AG09319 (cell line): Measurements from ENCODE around the gene GAD1.

Source experiments
- DNase-seq: peaks from one replicate; pipeline ENCODE4 v3.0.0-alpha.2; 2010; ENCODE audit warnings: low read depth; ENCODE audit errors: extremely low read depth
- CTCF ChIP-seq: IDR thresholded peaks from 2 replicates; pipeline ENCODE4 v1.5.1; 2011; ENCODE audit warnings: low read depth, mild to moderate bottlenecking, inconsistent platforms, low read length, moderate library complexity

Gene GAD1

DNA sequence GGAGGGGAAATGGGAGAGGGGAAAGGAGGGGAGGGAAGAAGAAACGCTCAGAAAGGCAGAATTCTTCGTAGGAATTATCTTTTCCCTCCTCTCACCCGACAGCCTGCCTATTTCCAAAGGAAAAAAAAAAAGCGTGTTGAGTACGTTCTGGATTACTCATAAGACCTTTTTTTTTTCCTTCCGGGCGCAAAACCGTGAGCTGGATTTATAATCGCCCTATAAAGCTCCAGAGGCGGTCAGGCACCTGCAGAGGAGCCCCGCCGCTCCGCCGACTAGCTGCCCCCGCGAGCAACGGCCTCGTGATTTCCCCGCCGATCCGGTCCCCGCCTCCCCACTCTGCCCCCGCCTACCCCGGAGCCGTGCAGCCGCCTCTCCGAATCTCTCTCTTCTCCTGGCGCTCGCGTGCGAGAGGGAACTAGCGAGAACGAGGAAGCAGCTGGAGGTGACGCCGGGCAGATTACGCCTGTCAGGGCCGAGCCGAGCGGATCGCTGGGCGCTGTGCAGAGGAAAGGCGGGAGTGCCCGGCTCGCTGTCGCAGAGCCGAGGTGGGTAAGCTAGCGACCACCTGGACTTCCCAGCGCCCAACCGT, at the start of gene GAD1:
GAD1 (plus strand) TSS at position 384 of the 589 bp plus-strand sequence. CDS start 1,705 bp downstream, outside the sequence.
- TF ChIP-seq CTCF = no peak
- DNase-seq = peak; percentile 15

- no peak for DNase-seq
- TF ChIP-seq CTCF = peak; percentile 31
These were observed 46.6 kb upstream of the GAD1 start, which contains the start of gene ERICH2 for GRCh38 chr2:170770008-170770605. TSS of gene ERICH2 (plus strand) at chr2:170770378. CDS start at chr2:170770682, 304 bp downstream.

GRCh38 chr2:170770606-170771420, 45.9 kb upstream of the GAD1 start:
- no peak; the same call in 1 of the 2 replicates for TF ChIP-seq CTCF
- DNase-seq = no peak

GRCh38 chr2:170771421-170771937, 45.2 kb upstream of the GAD1 start:
- DNase-seq = no peak
- no peak for TF ChIP-seq CTCF

DNA sequence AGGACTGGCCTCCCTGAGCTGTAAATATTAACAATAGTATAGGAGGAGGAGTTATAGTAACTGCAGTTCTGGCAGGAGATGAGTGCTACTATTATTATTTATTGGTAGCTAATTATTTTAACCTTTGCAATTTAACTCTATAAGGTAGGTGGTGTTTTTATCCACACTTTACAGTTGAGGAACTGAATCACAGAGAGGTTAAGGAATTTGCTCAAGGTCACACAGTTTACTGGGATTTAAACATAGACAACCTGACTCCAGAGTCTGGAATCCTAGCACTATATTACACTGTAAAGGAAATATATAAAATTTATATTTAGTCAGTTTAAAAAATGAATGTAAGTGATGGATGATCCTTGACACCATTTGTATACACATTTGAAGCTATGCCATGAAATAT, 44.4 kb upstream of the GAD1 start:
- TF ChIP-seq CTCF = no peak
- no peak for DNase-seq

DNA sequence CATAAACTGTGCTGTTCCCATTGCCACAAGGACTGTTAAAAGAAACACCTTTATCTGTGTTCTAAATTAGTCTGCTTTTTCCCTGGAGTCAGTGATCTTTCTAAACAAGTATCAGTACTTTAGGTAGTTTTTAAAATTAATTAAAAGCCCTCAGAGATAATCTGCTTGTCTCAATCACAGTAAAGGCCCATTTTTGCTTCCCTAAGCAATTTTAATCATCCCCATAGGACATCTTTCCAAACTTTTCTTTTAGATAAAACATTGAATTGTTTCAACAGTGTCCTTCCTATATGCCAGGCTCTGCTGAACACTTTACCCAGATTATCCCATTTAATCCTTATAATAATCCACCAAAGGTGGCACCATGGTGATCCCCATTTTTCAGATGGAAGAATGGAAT, 42.6 kb upstream of the GAD1 start:
- no peak for TF ChIP-seq CTCF
- DNase-seq = no peak

DNA sequence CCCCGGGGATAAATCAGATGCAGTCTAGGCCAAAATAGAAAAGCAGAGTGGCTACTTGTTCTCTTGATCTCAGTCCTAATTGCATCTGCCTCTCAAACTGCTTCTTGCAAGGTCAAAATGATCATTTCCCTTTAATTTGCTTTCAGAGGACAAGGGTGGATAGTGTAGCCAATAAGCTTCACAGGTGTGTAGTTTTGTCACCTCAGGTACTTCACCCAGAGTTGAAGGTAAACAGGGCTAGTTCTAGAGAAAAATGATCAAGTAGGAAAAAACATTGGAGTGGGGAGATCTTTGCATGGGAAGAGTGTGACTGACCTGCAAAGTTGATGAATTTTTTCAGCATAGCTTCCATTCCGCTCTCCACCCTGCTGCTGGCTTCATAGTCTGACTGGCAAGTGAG, 37.8 kb upstream of the GAD1 start:
- no peak for TF ChIP-seq CTCF
- no peak for DNase-seq
